Iris pigment epithelial cell (primary cell): Measurements from ENCODE around the gene STMN1.
"Not testable (repeated sequence)": the region's sequence is repeated elsewhere in the genome, so short reads cannot be mapped to it uniquely, and the experiment has no call there.

ENCODE experiments used
- DNase-seq: peaks from one replicate; pipeline ENCODE4 v3.0.0-alpha.2; 2011; ENCODE audit warnings: low read depth

STMN1 gene

DNA sequence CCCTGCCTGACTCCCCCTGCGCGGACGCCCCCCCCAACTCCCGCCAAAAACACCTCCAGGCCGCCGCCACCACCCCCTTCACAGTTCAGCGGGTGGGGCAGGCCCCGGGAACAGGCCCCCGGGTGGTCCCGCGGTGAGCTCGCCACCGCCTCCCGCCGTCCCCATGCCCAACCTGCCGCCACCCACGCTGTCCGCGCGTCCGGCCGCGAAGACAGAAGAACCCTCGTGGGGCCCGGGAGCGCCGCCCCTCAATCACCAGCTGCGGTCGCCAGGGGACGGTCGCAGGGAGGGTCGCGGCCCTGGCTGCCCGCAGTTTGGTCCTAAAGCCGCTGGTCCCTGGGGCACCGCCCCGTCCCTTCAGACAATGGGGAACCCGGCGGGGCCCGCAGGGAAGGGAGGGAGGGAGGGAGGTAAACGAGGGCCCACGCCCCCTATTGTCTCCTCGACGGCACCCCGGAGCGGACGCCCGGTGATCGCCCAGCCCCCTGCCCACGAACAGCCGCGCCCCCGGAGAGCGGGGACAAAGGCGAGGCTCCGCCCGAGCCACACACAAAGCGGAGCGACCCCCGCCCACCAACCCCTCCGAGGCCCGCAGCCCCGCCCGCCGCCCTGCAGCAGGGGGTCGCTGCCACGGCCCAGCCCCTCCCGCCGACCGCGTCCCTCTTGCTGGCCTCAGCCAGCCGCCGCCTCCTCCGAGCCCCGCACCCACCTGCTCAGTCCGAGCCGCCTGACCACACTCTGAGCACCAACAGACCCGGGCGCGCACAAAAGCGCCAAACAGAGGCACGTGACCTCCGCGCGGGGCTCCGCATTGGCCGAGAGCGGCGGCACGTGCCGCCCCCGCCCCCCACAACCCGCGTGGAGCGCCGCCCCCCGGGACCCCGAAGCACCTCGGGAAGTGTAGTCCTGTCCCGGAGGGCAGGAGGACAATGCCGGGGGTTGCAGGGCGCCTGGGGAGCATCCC is at the start of gene STMN1:
Gene STMN1, minus strand, starts transcription at position 740 of the 964 bp plus-strand sequence. CDS start 1,743 bp downstream, outside the sequence.
- DNase-seq: peak; percentile 86

- DNase-seq: no peak
Measured at GRCh38 chr1:25955553-25955952, 49.3 kb upstream of the STMN1 start.

- DNase-seq: no peak
Measured at GRCh38 chr1:25954282-25954938, 48.2 kb upstream of the STMN1 start.

GRCh38 chr1:25952841-25953401 is 46.7 kb upstream of the STMN1 start:
- DNase-seq: no peak

GRCh38 chr1:25948641-25949040 is 42.4 kb upstream of the STMN1 start:
- no peak for DNase-seq

DNA sequence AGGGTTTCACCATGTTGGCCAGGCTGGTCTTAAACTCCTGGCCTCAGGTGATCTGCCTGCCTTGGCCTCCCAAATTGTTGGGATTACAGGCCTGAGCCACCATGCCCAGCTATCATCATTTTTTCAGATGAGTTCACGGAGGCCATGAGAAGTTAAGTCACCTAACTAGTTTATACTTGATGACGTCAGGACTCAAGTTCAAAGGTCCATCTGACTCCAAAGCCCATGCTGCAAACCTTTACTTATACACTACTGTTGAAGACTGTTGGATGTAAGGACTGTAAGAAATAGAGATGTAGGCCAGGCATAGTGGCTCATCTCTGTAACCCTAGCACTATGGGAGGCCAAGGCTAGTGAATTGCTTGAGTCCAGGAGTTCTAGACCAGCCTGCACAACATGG is 40.8 kb upstream of the STMN1 start:
- no peak for DNase-seq

GRCh38 chr1:25945761-25946160 is 39.5 kb upstream of the STMN1 start:
- no peak for DNase-seq

- DNase-seq: peak; percentile 65
Measured at GRCh38 chr1:25944986-25945385, 38.8 kb upstream of the STMN1 start.

DNA sequence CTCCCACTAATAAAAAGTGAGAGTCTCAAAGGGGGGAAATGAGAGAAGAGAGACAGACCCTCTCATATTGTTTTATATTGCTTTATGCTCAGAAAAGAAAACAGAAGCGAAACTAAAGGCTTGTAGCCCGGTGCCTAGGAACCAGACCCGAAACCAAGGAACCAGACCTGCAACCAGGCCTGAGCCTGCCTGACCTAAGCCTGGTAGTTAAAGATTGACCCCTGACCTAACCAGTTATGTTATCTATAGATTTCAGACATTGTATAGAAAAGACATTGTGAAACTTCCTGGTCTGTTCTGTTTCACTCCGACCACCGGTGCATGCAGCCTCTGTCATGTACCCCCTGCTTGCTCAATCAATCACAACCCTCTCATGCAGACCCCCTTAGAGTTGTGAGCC is 37.3 kb upstream of the STMN1 start:
- not testable (repeated sequence) for DNase-seq

DNA sequence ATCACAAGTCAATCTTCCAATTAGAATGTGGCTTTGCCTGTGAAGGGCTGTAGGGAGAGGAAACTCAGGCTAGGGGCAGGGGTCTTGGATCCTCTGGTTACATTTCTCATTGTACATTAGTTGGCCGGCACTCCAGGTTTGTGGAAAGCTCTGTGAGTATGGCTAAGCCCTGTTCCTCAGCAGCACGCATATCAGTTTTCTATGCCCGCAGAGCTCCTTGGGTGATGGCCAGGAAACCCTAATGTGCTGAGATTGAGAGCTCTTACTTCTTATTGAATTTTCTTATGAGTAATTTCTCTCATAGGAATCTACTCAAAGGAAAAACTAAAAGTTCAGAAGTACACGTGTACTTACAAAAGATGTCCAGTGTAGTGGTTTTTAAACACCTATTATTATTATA is 30.7 kb upstream of the STMN1 start:
- no peak for DNase-seq

DNA sequence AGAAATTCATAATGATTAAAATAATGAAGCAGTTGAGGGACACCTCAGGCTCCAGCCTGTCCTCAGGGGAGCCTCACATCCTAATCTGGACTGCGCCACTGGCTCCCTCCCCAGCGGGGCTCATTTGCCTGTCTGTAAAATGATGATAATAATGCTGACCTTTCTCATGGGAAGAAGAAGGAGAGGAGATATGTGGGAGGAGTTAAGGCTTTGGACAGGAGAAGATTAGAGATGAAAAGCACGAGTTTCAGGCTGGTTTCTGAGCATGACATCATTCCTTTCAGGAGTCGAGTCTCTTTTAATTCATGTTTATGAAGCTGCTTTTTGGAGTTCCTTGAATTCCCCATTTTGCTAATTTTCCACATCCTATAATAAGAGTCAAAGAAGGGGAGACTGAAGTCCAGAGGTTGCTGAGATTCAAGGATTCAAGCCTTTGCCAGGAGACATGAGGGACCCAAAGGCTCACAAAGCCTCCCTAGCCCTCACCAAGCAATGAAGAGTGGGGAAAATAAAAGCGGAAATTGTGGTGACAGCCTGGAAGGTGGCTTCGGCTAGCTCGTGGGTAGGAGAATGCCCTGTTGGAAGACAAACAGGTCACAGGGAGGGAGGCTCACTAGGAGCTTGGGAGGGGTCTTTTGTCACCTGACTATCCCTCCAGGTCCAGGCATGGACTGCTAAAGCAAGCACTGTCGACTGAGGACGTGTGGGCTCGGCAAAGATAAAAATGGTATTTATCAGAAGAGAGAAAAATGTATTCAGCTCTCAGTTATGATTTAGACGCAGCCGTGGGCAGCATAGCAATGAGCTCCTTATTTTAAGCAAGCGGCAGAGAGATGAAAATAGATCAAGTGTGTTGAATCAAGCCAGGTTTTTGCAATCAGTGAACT is 27.5 kb upstream of the STMN1 start:
- no peak for DNase-seq

GRCh38 chr1:25932811-25933400 is 26.7 kb upstream of the STMN1 start:
- DNase-seq: not testable (repeated sequence)

- DNase-seq: no peak
Measured at GRCh38 chr1:25932321-25932720, 26.1 kb upstream of the STMN1 start.

- no peak for DNase-seq
Measured at GRCh38 chr1:25929016-25929415, 22.8 kb upstream of the STMN1 start.

- DNase-seq: no peak
Measured at GRCh38 chr1:25927521-25928265, 21.5 kb upstream of the STMN1 start.

DNA sequence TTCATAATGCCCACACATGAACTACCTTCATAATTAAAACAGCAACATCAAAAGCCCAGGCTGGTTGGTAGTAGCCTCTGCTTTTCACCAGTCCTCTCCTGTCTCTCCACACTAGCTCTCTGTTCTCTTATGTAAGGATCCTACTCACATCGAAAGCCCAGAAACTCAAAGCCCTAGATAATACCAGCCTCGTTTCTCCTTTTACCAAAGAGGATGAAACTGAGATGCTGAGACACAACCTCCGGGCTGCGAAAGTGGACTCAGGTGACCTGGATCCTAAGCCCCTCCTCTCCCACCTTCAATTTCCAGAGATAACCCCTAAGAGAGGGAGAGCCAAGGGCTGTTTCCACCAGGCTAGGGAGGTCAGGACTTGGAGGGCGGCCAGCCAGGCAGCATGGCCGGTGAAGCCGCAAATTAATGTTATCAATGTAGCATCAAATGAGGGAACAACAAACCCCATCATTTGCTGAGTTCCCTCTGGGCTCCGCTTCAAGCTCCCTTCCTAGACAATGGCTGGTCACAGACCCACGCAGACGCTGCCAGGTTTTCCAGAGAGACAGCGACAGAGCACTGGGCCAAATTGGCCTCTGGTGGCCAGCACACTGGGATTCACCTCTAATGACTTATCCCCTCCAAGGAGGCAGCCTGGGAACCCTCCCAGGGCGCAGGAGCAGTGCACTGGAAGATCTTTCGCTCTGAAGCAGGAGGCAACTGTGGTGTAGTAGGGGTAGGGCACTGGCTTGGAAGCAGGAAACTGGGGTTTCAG is 20.7 kb upstream of the STMN1 start:
- no peak for DNase-seq

- no peak for DNase-seq
Measured at GRCh38 chr1:25924454-25924853, 18.2 kb upstream of the STMN1 start.

GRCh38 chr1:25922971-25923552 is 16.8 kb upstream of the STMN1 start:
- no peak for DNase-seq
